ENCODE results near the gene IFT88.

Gene IFT88

DNA sequence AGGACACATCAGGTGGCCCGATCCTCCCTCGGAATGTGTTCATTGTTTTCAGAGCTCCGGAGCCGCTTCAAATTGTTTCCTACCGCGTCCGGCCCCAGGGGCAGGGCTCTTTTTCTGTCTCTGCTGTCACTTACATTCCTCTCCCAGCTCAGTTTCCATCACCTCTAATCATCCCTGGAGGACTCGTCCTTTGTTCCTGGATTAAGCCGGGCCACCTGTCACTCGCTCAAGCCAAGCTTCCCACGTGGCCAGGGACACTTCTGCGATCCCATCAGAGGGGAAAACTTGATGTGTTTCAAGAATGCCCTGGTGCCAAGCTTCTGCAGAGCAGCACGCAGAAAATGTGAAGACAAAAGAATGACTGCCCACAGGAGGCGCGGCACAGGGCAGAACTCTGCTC, 150.0 kb downstream of the IFT88 start:
- peak; percentile 14 for DNase-seq (ENCODE audit: low spot score)

DNA sequence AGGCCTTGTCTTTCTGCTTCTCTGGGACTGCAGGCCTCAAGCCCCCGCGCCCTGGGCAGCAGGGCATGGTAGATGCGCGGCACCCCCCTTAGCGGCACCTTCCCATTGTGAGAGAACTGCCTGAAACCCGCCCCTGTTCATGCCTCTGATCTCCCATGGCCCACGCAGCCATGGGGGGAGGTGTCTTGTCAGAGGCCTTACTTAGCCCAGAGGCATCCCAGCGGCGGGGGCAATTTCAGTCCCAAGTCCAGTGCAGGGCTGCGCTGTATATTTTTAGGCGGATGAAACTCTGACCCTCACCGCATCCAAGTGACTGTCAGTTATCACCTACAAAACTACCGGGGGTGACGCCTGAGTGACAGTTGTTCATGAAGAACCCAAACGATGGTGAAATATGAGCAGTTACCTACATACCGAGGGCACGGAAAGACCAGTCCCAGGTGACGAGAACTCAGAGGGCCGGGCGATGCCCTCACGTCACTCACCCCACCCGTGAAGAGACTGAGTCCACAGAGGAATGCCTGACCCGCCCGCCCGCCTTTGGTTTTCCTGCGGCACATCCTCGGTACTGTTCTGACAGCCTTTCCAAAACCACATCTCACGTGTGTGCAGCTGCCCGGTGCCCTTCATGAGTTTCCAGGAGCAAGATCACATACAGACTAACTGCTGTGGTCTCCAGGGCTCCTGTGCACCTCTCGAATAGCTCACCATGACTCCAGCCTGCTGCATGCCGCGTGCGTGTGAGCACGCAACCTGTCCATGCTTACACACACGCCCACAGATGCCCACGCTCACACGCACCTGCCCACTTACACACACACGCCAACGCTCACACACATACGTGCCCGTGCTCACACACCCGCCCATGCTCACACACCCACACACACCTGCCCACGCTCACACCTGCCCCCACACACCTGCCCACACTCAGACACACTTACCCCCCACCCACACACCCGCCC, 150.9 kb downstream of the IFT88 start:
- no peak for DNase-seq (ENCODE audit: low spot score)

DNA sequence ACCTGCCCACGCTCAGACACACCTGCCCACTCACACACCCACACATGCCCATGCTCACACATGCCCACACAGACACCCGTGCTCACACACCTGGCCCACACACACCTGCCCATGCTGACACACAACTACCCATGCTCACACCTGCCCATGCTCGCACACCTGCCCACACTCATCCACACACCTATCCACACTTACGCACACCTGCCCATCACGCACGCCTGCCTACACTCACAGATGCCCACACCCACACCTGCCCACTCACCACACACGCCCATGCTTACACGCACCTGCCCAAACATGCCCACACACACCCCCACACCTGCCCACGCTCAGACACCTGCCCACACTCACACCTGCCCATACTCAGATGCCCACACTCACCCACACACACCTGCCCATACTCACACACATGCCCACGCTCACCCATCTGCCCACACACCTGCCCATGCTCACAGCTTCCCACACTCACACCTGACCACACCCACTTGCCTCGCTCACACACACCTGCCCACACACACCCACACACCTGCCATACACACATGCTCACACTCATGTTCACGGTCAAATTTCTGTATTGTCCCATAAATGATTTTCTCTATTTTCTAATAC, 152.1 kb downstream of the IFT88 start:
- DNase-seq (ENCODE audit: low spot score), result no peak

DNA sequence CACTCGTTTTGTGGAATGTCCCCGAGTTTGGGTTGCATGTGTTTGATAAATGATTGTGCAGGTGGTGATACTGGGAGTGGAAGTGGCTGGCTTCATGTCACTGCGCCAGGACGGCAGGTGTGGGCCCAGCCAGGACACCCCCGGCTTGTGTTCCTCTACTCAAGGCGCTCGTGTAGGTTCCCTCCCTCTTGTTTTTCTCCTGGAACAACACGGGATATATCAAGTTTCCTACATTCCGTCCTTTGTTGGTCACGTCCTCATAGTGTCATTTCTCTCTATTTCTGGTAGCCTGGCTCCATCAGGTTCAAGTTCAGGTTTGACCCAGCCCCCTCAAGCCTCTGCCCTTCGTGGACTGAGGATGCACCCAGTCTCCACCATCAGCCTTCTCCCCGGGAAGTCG, 152.8 kb downstream of the IFT88 start:
- no peak for DNase-seq (ENCODE audit: low spot score)

DNA sequence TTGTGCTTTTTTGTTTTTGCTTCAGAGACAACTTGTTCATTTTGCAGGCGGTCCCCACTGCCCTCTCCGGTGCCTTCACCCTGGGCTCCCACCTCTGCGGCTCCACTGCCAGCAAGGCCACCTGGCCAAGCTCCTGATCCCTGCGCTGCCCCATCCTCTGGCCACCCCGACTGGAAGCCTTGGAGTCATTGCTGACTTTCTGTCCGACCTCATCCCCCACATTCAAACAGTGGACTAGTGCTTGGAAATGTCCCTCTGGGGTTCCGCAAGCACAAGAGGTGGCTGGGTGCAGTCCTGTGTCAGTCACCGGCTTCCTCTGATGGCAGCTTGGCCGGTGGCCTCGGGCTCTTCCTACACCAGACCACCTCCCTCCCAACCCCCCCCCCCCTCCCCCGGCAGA, 153.5 kb downstream of the IFT88 start:
- DNase-seq (ENCODE audit: low spot score), result no peak

DNA sequence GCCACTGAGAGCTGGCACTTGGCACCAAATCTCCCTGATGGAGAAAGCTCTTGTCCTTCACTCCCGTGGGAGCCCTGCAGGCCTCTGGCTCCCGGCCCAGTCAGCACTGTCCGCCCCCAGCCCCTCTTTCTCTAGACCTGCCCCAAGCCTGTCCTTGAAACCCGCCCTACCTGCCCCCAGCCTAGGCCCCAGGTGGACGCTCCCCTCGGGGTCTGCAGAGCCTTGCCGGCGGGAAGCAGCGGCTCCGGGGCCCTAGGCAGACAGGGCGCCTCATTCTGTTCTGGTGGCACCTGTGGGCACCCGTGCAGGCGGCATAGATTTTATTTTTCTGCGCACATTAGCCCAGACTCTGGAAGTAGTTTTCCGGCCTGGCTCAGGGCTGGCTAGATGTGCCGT, 154.1 kb downstream of the IFT88 start:
- DNase-seq (ENCODE audit: low spot score), result no peak

DNA sequence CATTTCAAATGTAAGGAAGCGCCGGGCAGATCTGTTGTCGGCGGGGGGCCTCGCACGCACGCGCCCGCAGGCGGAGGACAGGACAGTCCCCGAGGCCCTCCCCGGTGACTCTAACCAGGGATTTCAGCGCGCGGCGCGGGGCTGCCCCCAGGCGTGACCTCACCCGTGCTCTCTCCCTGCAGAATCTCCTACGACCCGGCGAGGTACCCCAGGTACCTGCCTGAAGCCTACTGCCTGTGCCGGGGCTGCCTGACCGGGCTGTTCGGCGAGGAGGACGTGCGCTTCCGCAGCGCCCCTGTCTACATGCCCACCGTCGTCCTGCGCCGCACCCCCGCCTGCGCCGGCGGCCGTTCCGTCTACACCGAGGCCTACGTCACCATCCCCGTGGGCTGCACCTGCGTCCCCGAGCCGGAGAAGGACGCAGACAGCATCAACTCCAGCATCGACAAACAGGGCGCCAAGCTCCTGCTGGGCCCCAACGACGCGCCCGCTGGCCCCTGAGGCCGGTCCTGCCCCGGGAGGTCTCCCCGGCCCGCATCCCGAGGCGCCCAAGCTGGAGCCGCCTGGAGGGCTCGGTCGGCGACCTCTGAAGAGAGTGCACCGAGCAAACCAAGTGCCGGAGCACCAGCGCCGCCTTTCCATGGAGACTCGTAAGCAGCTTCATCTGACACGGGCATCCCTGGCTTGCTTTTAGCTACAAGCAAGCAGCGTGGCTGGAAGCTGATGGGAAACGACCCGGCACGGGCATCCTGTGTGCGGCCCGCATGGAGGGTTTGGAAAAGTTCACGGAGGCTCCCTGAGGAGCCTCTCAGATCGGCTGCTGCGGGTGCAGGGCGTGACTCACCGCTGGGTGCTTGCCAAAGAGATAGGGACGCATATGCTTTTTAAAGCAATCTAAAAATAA, 154.7 kb downstream of the IFT88 start:
- no peak for DNase-seq (ENCODE audit: low spot score)

DNA sequence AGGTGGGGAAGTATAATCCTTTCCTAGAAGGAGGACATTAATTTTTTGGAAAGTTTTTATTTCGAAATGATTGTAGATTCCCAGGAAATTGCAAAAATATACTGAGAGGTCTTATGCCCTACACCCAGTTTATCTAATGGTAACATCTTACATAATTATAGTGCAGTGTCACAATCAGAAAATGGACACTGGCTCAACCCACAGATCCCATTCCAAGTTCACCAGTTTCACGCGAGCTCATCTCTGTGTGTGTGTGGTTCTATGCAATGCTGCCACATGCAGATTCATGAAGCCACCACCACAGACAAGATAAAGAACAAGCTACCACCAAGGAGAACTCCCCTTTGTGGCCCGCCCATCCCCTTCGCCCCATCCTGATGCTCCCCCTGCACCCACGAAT, 160.9 kb downstream of the IFT88 start:
- no peak for DNase-seq (ENCODE audit: low spot score)

DNA sequence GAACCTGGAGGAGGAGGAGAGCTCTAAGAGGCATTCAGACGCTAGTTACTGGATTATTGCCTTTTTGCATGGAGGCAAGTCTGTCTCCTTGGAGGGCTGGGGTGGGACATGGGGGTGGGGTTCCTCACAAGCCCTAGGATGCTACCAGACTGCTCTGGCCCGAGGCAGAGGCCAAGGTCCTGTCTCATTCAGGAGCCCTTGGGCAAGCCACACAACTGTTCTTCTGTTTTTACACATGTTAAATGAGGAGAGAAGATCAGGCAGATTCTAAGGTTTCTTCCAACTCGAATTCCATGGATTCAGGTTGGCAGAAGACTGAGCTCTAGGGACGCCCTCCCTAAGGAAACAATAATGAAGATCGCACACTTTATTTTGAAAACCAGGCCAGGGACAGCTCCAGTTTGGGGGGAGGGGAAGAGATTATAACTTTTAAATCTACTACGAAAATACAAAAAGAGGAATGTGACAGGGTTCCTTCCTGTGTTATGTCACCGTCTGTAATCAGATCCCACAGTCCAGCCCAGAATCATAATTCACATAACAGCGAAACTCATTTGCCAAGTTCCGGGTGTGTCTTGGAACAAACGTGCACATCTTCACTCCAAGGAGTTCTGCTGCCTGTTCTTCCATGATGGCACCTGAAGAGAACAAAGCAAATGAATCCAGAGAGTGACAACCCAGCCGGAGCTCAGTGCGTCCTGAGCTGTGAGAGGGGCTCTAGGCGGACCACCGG, 161.8 kb downstream of the IFT88 start:
- DNase-seq (ENCODE audit: low spot score), result no peak

DNA sequence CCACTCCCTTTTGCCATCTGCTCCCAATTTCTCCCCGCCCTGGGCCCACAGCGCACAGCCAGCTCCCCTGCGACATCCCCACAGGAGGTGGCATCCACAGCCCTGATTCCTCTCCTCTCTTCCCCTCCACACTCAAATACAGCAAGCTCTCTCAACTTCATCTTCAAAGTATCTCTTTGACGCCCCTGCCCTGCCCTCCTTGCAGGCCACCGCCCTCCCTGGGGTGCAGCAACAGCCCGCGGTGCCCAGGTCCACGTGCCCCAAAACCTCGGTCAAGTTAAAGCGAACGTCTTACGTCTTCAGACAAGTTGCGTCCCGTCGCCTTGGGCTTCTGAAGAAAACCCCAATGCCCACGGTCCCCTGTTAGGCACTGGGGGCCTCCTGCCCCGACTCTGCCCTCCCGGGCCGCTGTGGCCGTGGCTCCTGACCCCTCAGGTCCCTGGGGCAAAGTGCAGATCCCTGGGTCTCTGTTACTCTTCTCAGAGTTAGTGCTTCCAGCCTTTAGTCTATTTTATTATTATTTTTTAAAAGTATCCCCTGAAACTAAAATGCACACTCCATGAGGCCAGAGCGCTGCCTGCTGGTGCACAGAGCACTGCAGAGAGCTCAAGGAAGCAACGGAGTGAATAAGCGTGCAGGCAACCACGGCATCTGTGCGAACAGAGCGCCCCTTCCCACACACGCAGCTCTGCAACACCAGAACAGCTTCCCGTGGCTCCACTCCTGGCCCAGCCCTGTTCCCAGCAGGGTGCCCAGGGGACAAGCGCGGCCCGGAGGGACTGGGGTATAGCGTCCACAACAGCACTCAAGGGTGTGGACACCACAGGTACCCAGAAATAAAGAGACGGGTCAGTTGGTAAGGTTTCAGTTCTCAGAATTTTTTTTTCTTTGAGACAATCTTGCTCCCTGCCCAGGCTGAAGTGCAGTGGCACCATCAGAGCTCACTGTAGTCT, 163.0 kb downstream of the IFT88 start:
- no peak for DNase-seq (ENCODE audit: low spot score)

DNA sequence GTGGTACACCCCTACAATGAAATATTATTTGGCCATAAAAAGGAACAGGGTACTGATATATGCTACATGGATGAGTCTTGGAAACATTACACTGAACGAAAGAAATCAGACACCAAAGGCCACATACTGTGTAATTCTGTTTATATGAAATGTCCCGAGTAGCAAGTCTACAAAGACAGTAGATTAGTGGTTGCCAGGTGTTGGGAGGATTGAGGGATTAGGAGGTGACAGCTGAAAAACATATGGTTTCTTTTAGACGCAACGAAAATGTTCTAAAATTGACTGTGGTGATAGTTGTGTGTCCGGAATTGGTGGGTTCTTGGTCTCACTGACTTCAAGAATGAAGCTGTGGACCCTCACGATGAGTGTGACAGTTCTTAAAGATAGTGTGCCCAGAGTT, 171.7 kb downstream of the IFT88 start:
- DNase-seq (ENCODE audit: low spot score), result no peak

DNA sequence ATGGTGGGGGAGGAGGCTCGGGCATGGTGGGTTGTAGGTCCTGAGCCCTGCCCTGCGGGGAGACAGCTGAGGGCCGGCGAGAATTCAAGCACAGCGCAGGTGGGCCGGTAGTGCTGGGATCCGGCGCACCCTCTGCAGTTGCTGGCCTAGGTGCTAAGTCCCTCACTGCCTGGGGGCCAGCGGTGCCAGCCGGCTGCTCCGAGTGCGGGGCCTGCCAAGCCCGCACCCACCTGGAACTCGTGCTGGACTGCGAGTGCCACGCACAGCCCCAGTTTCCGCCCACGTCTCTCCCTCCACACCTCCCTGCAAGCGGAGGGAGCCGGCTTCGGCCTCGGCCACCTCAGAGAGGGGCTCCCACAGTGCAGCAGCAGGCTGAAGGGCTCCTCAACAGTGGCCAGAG, 173.1 kb downstream of the IFT88 start:
- DNase-seq (ENCODE audit: low spot score), result no peak
